Body of pancreas (tissue), 4 donors: ENCODE data around the gene STIM2.

ENCODE experiments used
- CTCF ChIP-seq, 7 experiments: fragments of 450-650 bp in 4 of 7; fragments of 200-600 bp in 3 of 7; sonication (generic) in 3 of 7; IDR thresholded peaks; one replicate each; pipeline ENCODE4 v1.5.1; 2016 to 2019; ENCODE audit warnings: antibody characterized with exemption in 7 of 7
- POLR2A ChIP-seq, 3 donors: fragments of 450-650 bp; IDR thresholded peaks; one replicate each; pipeline ENCODE4 v1.6.1; 2016; ENCODE audit warnings: antibody characterized with exemption in 3 of 3, mild to moderate bottlenecking in 2 of 3

GRCh38 chr4:26860157-26860921, at the start of gene STIM2:
- TF ChIP-seq CTCF (IDR thresholded peaks at IDR 0.05) (peak in 6 of 7 experiments; percentile 12 to 62 (median 43)), POLR2A (IDR thresholded peaks at IDR 0.05) (peak; percentile 75 to 96 (median 91))
